ENCODE results near the gene HNRNPA1L2.
"Not testable (repeated sequence)": the region's sequence is repeated elsewhere in the genome, so short reads cannot be mapped to it uniquely, and the experiment has no call there.

GRCh38 chr13:52594295-52594694 is 47.9 kb upstream of the HNRNPA1L2 start:
- TF ChIP-seq, protein P1, sequence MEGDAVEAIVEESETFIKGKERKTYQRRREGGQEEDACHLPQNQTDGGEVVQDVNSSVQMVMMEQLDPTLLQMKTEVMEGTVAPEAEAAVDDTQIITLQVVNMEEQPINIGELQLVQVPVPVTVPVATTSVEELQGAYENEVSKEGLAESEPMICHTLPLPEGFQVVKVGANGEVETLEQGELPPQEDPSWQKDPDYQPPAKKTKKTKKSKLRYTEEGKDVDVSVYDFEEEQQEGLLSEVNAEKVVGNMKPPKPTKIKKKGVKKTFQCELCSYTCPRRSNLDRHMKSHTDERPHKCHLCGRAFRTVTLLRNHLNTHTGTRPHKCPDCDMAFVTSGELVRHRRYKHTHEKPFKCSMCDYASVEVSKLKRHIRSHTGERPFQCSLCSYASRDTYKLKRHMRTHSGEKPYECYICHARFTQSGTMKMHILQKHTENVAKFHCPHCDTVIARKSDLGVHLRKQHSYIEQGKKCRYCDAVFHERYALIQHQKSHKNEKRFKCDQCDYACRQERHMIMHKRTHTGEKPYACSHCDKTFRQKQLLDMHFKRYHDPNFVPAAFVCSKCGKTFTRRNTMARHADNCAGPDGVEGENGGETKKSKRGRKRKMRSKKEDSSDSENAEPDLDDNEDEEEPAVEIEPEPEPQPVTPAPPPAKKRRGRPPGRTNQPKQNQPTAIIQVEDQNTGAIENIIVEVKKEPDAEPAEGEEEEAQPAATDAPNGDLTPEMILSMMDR (tag by site-specific recombination; IDR thresholded peaks at IDR 0.05) = not testable (repeated sequence)
- not testable (repeated sequence) for TF ChIP-seq ZNF610 (tag by site-specific recombination; IDR thresholded peaks at IDR 0.05; ENCODE audit: borderline replicate concordance); GLI4 (tag by site-specific recombination; IDR thresholded peaks at IDR 0.05); ZNF23 (tag by site-specific recombination; IDR thresholded peaks at IDR 0.05; ENCODE audit: borderline replicate concordance); PRDM6 (tag by site-specific recombination; IDR thresholded peaks at IDR 0.05); TRIM28 (IDR thresholded peaks at IDR 0.05; ENCODE audit: borderline replicate concordance, low read length); ZNF146 (tag by site-specific recombination; IDR thresholded peaks at IDR 0.05); ZNF311 (tag by site-specific recombination; IDR thresholded peaks at IDR 0.05; ENCODE audit: borderline replicate concordance); ZNF513 (tag by site-specific recombination; IDR thresholded peaks at IDR 0.05); ZNF112 (tag by site-specific recombination; IDR thresholded peaks at IDR 0.05)
